H1 (cell line): ENCODE results near the gene TSPAN15. TPM values are rescaled to one million over a fixed set of nuclear protein-coding genes. Genes with fewer than 3 reads are reported as not detected.

ENCODE experiments used
- CTCF ChIA-PET: fragments of 300-600 bp; sonication (Branson Sonifier 250); formaldehyde crosslinking; loops from one replicate; lab custom pipeline; 2021; ENCODE audit not compliant: partially characterized antibody; lab: Charles Lee
- POLR2A ChIA-PET: fragments of 300-600 bp; sonication (Branson Sonifier 250); formaldehyde crosslinking; loops from one replicate; lab custom pipeline; 2021; ENCODE audit warnings: inconsistent platforms; ENCODE audit not compliant: partially characterized antibody; lab: Charles Lee
- DNase-seq, 2 experiments: peaks; one replicate each; pipeline versions ENCODE4 v3.0.0 to v3.0.0-alpha.2; 2010 to 2022; ENCODE audit warnings: low spot score in 2 of 2, low read depth in 1 of 2, mixed read lengths in 1 of 2
- FAIRE-seq: peaks from 2 replicates; lab custom pipeline; 2011; peaks lifted over from hg19 to GRCh38; lab: Jason Lieb, UNC
- H2AFZ ChIP-seq: 2 replicates; pipeline ENCODE4 v1.8.1; 2012; ENCODE audit warnings: low read length, inconsistent platforms
- H2AK5ac ChIP-seq: 2 replicates; pipeline ENCODE4 v1.6.1; 2013; ENCODE audit warnings: low read depth, low read length
- H2BK120ac ChIP-seq: replicated peaks from 2 replicates; pipeline ENCODE3; 2013; ENCODE audit warnings: low read depth, low read length, inconsistent platforms
- H2BK12ac ChIP-seq: 2 replicates; pipeline ENCODE4 v1.6.1; 2013; ENCODE audit warnings: low read depth, low read length
- H2BK15ac ChIP-seq: 2 replicates; pipeline ENCODE4 v1.6.1; 2013; ENCODE audit warnings: low read length
- H2BK20ac ChIP-seq: 2 replicates; pipeline ENCODE4 v1.6.1; 2013; ENCODE audit warnings: low read length
- H2BK5ac ChIP-seq: 2 replicates; pipeline ENCODE4 v1.6.1; 2013; ENCODE audit warnings: low read depth, low read length
- H3K14ac ChIP-seq: 2 replicates; pipeline ENCODE4 v1.6.1; 2013; ENCODE audit warnings: inconsistent platforms; ENCODE audit not compliant: insufficient read length
- H3K18ac ChIP-seq: 2 replicates; pipeline ENCODE4 v1.6.1; 2013; ENCODE audit warnings: low read length; ENCODE audit errors: extremely low read depth
- H3K23ac ChIP-seq: 2 replicates; pipeline ENCODE4 v1.6.1; 2013; ENCODE audit warnings: inconsistent platforms; ENCODE audit not compliant: insufficient read length
- H3K23me2 ChIP-seq: 2 replicates; pipeline ENCODE4 v1.6.1; 2013; ENCODE audit warnings: low read depth, low read length
- H3K27ac ChIP-seq: 2 replicates; pipeline ENCODE4 v1.6.1; 2011; ENCODE audit warnings: low read depth, low read length, inconsistent platforms
- H3K27me3 ChIP-seq, 4 experiments: replicated peaks in 1 of 4; 1 replicate in 1 of 4; 2 replicates in 3 of 4; pipeline versions ENCODE4 v1.6.1 to v1.8.1; 2011 to 2013; ENCODE audit warnings: low read length in 3 of 4, mild to moderate bottlenecking in 3 of 4, inconsistent platforms in 2 of 4, mixed read lengths in 2 of 4, moderate library complexity in 1 of 4; ENCODE audit not compliant: control insufficient read depth in 3 of 4, insufficient read depth in 3 of 4; ENCODE audit errors: extremely low read depth in 1 of 4
- H3K36me3 ChIP-seq, 4 experiments: 2 replicates each; pipeline versions ENCODE4 v1.6.1 to v1.8.1; 2011 to 2013; ENCODE audit warnings: mild to moderate bottlenecking in 4 of 4, low read length in 3 of 4, moderate library complexity in 2 of 4, control low read depth in 1 of 4, inconsistent platforms in 1 of 4; ENCODE audit not compliant: insufficient read depth in 4 of 4, control insufficient read depth in 2 of 4
- H3K4ac ChIP-seq: replicated peaks from 2 replicates; pipeline ENCODE3; 2013; ENCODE audit warnings: low read length, low read depth, mixed read lengths, inconsistent platforms; ENCODE audit not compliant: insufficient read length
- H3K4me1 ChIP-seq, 4 experiments: replicated peaks in 1 of 4; 1 replicate in 1 of 4; 2 replicates in 3 of 4; pipeline versions ENCODE4 v1.6.1 to v1.8.1; 2011 to 2013; ENCODE audit warnings: low read length in 3 of 4, inconsistent platforms in 2 of 4, mixed read lengths in 1 of 4; ENCODE audit not compliant: insufficient read depth in 4 of 4, control insufficient read depth in 3 of 4
- H3K4me2 ChIP-seq, 2 experiments: 2 replicates each; pipeline versions ENCODE4 v1.6.1 to v1.8.1; 2011 to 2013; ENCODE audit warnings: low read depth in 2 of 2, low read length in 2 of 2, control low read depth in 1 of 2, inconsistent platforms in 1 of 2, mild to moderate bottlenecking in 1 of 2; ENCODE audit not compliant: insufficient read depth in 1 of 2
- H3K4me3 ChIP-seq, 4 experiments: fragments of 200-600, 300-600 bp in 1 of 4; sonication (generic), shearing (Covaris generic), sonication (Bioruptor Twin) in 1 of 4; 2 replicates each; pipeline versions ENCODE4 v1.5.1 to v1.8.1; 2011 to 2016; ENCODE audit warnings: low read length in 4 of 4, low read depth in 3 of 4, control low read depth in 2 of 4, inconsistent platforms in 2 of 4, mild to moderate bottlenecking in 2 of 4, mixed read lengths in 1 of 4, moderate library complexity in 1 of 4; ENCODE audit not compliant: insufficient read depth in 2 of 4; ENCODE audit errors: extremely low read depth in 1 of 4
- H3K56ac ChIP-seq: replicated peaks from 2 replicates; pipeline ENCODE3; 2013; ENCODE audit warnings: low read depth, mild to moderate bottlenecking, mixed read lengths, low read length, inconsistent platforms; ENCODE audit not compliant: insufficient read length
- H3K79me1 ChIP-seq: 2 replicates; pipeline ENCODE4 v1.6.1; 2013; ENCODE audit warnings: low read depth, low read length, control low read depth
- H3K79me2 ChIP-seq, 2 experiments: 2 replicates each; pipeline versions ENCODE4 v1.6.1 to v1.8.1; 2012 to 2013; ENCODE audit warnings: low read length in 2 of 2, mild to moderate bottlenecking in 2 of 2, inconsistent platforms in 1 of 2; ENCODE audit not compliant: insufficient read depth in 2 of 2, control insufficient read depth in 1 of 2
- H3K9ac ChIP-seq, 4 experiments: replicated peaks in 1 of 4; 1 replicate in 1 of 4; 2 replicates in 3 of 4; pipeline versions ENCODE4 v1.6.1 to v1.8.1; 2011 to 2013; ENCODE audit warnings: low read depth in 3 of 4, low read length in 3 of 4, control low read depth in 2 of 4, mild to moderate bottlenecking in 2 of 4, moderate library complexity in 2 of 4, inconsistent platforms in 1 of 4; ENCODE audit errors: extremely low read depth in 1 of 4
- H3K9me3 ChIP-seq, 2 experiments: 2 replicates each; pipeline versions ENCODE4 v1.6.1 to v1.8.1; 2012 to 2013; ENCODE audit warnings: mild to moderate bottlenecking in 2 of 2, moderate library complexity in 2 of 2, control low read depth in 1 of 2, inconsistent platforms in 1 of 2, low read depth in 1 of 2, low read length in 1 of 2, mixed read lengths in 1 of 2; ENCODE audit not compliant: insufficient read depth in 2 of 2
- H4K20me1 ChIP-seq, 2 experiments: replicated peaks in 1 of 2; 2 replicates each; pipeline versions ENCODE3 to v1.8.1; 2011 to 2013; ENCODE audit warnings: inconsistent platforms in 2 of 2, low read length in 2 of 2, mild to moderate bottlenecking in 1 of 2; ENCODE audit not compliant: insufficient read depth in 2 of 2, control insufficient read depth in 1 of 2
- H4K5ac ChIP-seq: 2 replicates; pipeline ENCODE4 v1.6.1; 2013; ENCODE audit warnings: low read length, low read depth, mixed read lengths, inconsistent platforms; ENCODE audit not compliant: insufficient read length
- H4K8ac ChIP-seq: 2 replicates; pipeline ENCODE4 v1.8.0; 2013; ENCODE audit warnings: mild to moderate bottlenecking, moderate library complexity, low read length, inconsistent platforms; ENCODE audit not compliant: insufficient read depth; ENCODE audit errors: extremely low read depth
- H4K91ac ChIP-seq: replicated peaks from 2 replicates; pipeline ENCODE3; 2013; ENCODE audit warnings: low read length, mixed read lengths, inconsistent platforms; ENCODE audit not compliant: insufficient read length
- CBX5 ChIP-seq: fragments of 300-800, 300-1000 bp; sonication (generic); IDR thresholded peaks from 2 replicates; pipeline ENCODE4 v1.7.1; 2016; ENCODE audit warnings: antibody characterized with exemption, low read length, low read depth
- CHD1 ChIP-seq: IDR thresholded peaks from 2 replicates; pipeline ENCODE4 v1.6.1; 2012; ENCODE audit warnings: low read depth, low read length, improper control_type of control experiment
- CHD2 ChIP-seq: IDR thresholded peaks from 2 replicates; pipeline ENCODE4 v1.6.1; 2012; ENCODE audit warnings: low read length, improper control_type of control experiment
- EP300 ChIP-seq, 2 experiments: IDR thresholded peaks; 1 replicate in 1 of 2; 2 replicates in 1 of 2; pipeline ENCODE4 v1.6.1; 2011 to 2012; ENCODE audit warnings: low read depth in 2 of 2, low read length in 2 of 2, mild to moderate bottlenecking in 2 of 2, borderline replicate concordance in 1 of 2, inconsistent platforms in 1 of 2, moderate library complexity in 1 of 2
- EZH2 ChIP-seq: fragments of 200-600 bp; sonication (generic); IDR thresholded peaks from 2 replicates; pipeline ENCODE4 v1.7.1; 2012; ENCODE audit warnings: low read depth, mild to moderate bottlenecking, moderate library complexity, low read length, inconsistent platforms; ENCODE audit not compliant: severe bottlenecking
- GTF2F1 ChIP-seq: IDR thresholded peaks from 2 replicates; pipeline ENCODE4 v1.6.1; 2012; ENCODE audit warnings: low read depth, low read length, improper control_type of control experiment, borderline replicate concordance
- KDM1A ChIP-seq: fragments of 200-600, 300-600 bp; sonication (generic); IDR thresholded peaks from 2 replicates; pipeline ENCODE4 v1.7.1; 2016; ENCODE audit warnings: mild to moderate bottlenecking, low read length, borderline replicate concordance
- KDM5A ChIP-seq: fragments of 200-600 bp; IDR thresholded peaks from 2 replicates; pipeline ENCODE4 v1.7.1; 2012; ENCODE audit warnings: mild to moderate bottlenecking, low read length, inconsistent platforms, mixed read lengths
- SRF ChIP-seq: IDR thresholded peaks from 2 replicates; pipeline ENCODE4 v1.6.1; 2011; ENCODE audit warnings: mild to moderate bottlenecking, low read depth, low read length, moderate library complexity
- SUZ12 ChIP-seq: fragments of 200-600 bp; sonication (generic); IDR thresholded peaks from 2 replicates; pipeline ENCODE4 v1.6.1; 2012; ENCODE audit warnings: mild to moderate bottlenecking, inconsistent platforms, low read length, moderate library complexity, mixed read lengths
- WGBS, 2 experiments: shearing (Covaris generic) in 1 of 2; methylation state at CpG; one replicate each; pipeline versions ENCODE4 v1.1.6 to v1.1.7; 2013 to 2015; ENCODE audit warnings: low lambda C conversion rate in 2 of 2, mixed read lengths in 2 of 2, inconsistent platforms in 1 of 2, low coverage in 1 of 2, missing lambda C conversion rate in 1 of 2; ENCODE audit not compliant: insufficient replicate concordance in 2 of 2, insufficient coverage in 1 of 2, insufficient read length in 1 of 2; ENCODE audit errors: extremely low coverage in 1 of 2, missing lambda C conversion rate in 1 of 2; 5-methylcytosine and 5-hydroxymethylcytosine counted together
- polyA plus RNA-seq, 7 experiments: library from polyadenylated mRNA; depleted of rRNA in 3 of 7; stranded (reverse) in 5 of 7; unstranded in 2 of 7; fragments of >200 nt in 5 of 7; fragments of 200-250 nt in 2 of 7; gene quantifications; 1 replicate in 5 of 7; 2 replicates in 1 of 7; 4 replicates in 1 of 7; pipeline versions ENCODE4 v1.2.1 to v1.2.3, GENCODE V29; 2011 to 2013; ENCODE audit warnings: missing spikeins in 2 of 7, mixed read lengths in 2 of 7
- total RNA-seq: library from RNA; stranded (reverse); fragmentation: NEBNext Ultra II Directional; extraction: Animal tissue kit (Norgen Biotek cat#: 25700); gene quantifications from 2 replicates; pipeline ENCODE4 v1.2.1, GENCODE V29; 2021
- TF ChIP-seq, protein P1 (sequence below): IDR thresholded peaks from 2 replicates; pipeline ENCODE4 v1.6.1; 2012; ENCODE audit warnings: low read length, inconsistent platforms

The TSPAN15 gene
- total and polyA plus RNA-seq, 2 of the 8 experiments (the other 6 are each of a cell fraction or from before 2014, with no cell fraction given) = 9.7 to 20.0 TPM

DNA sequence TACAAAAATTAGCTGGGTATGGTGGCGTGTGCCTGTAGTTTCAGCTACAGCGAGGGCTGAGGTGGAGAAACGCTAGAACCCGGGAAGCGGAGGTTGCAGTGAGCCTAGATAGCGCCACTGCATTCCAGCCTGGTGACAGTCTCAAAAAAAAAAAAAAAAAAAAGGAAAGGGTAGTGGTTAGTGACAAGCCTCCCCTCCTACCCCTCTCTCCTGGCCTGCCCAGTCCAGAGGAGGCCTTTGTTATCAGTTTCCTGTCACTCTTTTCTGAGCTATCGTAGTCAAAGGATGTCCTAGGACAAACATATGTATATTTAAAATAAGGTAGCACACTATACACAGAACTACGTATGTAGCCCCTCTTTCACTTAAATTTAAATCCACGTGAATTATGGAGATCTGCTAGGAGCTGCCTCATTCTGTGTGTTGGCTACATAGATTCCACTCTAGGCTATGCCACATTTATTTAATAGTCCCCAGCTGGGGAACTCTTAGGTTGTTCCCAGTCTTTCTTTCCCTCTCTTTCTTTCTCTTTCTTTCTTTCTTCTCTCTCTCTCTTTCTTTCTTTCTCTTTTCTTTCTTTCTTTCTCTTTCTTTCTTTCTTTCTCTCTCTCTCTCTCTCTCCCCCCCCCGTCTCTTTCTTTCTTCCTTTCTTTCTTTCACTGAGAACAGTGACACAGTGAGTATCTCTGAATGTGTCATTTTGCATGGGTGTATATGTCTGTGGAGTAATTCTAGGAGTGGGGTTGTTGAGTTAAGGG is 3.9 kb downstream of the TSPAN15 start:
- Histone ChIP-seq H3K14ac (no peak overlapping the region), H3K23ac (no peak overlapping the region), H3K4me2 (no peak overlapping the region), H3K23me2 (peaks cover 11% of the 10 kb centered on the region), H3K4ac (no peak overlapping the region), H2BK15ac (no peak overlapping the region), H3K27ac (no peak overlapping the region), H3K9me3 (no peaks in the 10 kb centered on the region), H3K56ac (no peak overlapping the region), H2BK12ac (no peak overlapping the region), H4K5ac (no peak overlapping the region), H2BK20ac (no peak overlapping the region), H3K79me2 (no peaks in the 10 kb centered on the region), H2BK120ac (no peak overlapping the region), H2AK5ac (no peak overlapping the region), H3K79me1 (no peaks in the 10 kb centered on the region), H4K20me1 (peaks cover 6 to 7% of the 10 kb centered on the region in 2 experiments), H3K9ac (no peak overlapping the region), H3K4me3 (no peak overlapping the region), H3K4me1 (peaks cover 0 to 7% (median 3%) of the 10 kb centered on the region in 4 experiments; a peak in 5 of 7 replicates), H3K27me3 (peaks cover 8 to 19% (median 15%) of the 10 kb centered on the region in 4 experiments), H2BK5ac (no peak overlapping the region), H4K8ac (no peak overlapping the region; the same call in 1 of the 2 replicates), H3K18ac (no peak overlapping the region), H3K36me3 (no peaks in the 10 kb centered on the region), H2AFZ (no peak overlapping the region), H4K91ac (no peak overlapping the region)
- 83% methylated on average over 9 of the region's 10 CpGs; no CpG with 5 or more reads in 1 of the 2 experiments for WGBS, 2 experiments
- DNase-seq (no peak), FAIRE-seq (no peak)
- POLR2A ChIA-PET = no interaction called here
- CTCF ChIA-PET = interaction anchor here (1.0 to 1.3 kb wide), 6 partner anchors 8 to 177 kb away, joined by 3 to 4 read pairs (median 3); no protein-coding TSS in a partner anchor
- TF ChIP-seq SRF = no peak
- no peak for TF ChIP-seq CHD2
- no peak for TF ChIP-seq EP300 (IDR thresholded peaks at IDR 0.05; ENCODE audit: borderline replicate concordance in 1 of 2, low read depth in 2 of 2, low read length in 2 of 2)
- TF ChIP-seq KDM1A = no peak
- TF ChIP-seq CHD1 = no peak
- TF ChIP-seq SUZ12 = no peak
- TF ChIP-seq, protein P1, sequence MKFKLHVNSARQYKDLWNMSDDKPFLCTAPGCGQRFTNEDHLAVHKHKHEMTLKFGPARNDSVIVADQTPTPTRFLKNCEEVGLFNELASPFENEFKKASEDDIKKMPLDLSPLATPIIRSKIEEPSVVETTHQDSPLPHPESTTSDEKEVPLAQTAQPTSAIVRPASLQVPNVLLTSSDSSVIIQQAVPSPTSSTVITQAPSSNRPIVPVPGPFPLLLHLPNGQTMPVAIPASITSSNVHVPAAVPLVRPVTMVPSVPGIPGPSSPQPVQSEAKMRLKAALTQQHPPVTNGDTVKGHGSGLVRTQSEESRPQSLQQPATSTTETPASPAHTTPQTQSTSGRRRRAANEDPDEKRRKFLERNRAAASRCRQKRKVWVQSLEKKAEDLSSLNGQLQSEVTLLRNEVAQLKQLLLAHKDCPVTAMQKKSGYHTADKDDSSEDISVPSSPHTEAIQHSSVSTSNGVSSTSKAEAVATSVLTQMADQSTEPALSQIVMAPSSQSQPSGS = no peak
- TF ChIP-seq GTF2F1 = no peak
- TF ChIP-seq CBX5 = no peak
- TF ChIP-seq KDM5A = no peak
- TF ChIP-seq EZH2 = no peak
